Ishikawa (cell line): Measurements from ENCODE around the gene ARHGAP45.

Experiments
- EP300 ChIP-seq: IDR thresholded peaks from 2 replicates; pipeline ENCODE4 v1.6.1; 2012; ENCODE audit warnings: borderline replicate concordance
- MAX ChIP-seq: IDR thresholded peaks from 2 replicates; pipeline ENCODE4 v1.6.1; 2012
- USF1 ChIP-seq: IDR thresholded peaks from 2 replicates; pipeline ENCODE4 v1.6.1; 2012

- TF ChIP-seq EP300 (no peak), MAX (no peak), USF1 (no peak)
These were observed 56.4 kb downstream of the ARHGAP45 start for GRCh38 chr19:1123381-1123780.
